Measurements from ENCODE around the gene CCM2.

CCM2 gene

DNA sequence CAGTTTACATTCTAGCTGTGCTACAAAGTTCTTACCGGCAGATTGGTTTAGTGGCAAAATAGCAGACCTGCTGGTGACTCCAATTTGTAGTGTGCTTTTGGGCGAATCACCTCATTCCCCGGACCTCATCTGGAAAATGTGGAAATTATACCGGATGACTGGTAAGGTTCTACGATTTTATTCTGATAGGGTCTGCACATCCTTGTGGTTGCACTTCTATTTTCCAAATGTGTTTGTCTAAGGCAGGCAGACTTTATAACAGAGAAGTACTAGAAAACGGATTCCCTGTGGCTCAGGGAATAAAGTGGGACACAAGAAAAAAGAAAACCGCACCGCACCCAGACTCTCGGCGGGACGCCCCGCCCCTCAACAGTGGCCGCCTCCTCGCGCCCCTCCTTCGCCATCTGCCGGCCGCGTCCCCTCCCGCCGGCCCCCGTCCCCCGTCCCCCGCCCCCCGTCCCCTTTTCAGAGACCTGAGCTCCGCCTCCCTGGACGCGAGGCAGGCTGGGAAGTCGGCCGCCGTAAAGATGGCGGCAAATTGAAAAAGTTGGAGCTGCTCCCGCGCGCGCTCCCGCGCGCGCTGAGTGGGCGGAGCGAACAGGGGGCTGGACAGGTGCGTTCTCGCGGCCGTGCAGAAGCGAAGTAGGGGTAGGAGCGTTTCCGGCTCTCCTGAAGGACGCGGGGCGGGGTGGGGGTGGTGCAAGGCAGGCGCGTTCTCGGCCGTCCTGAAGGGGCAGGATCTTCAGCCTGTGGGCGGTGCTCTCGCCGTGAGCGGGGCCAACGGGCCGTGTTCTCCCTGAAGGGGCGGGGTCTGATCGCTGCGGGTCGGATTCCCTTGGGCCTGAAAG is 532 bp upstream of the CCM2 start:
- H3K9ac ChIP-seq (ENCODE audit: low read depth, low read length): peak overlapping the region; percentile 96
- H3K4me1 ChIP-seq (ENCODE audit: control insufficient read depth, insufficient read depth, low read length): no peaks in the 10 kb centered on the region
- no peaks in the 10 kb centered on the region for H3K27me3 ChIP-seq (ENCODE audit: control insufficient read depth, insufficient read depth, low read length)
- peak overlapping the region; percentile 72 for H3K4me3 ChIP-seq (ENCODE audit: low read depth, low read length)
- H3K36me3 ChIP-seq (ENCODE audit: control insufficient read depth, insufficient read depth, low read length): no peaks in the 10 kb centered on the region
- H3K9me3 ChIP-seq (ENCODE audit: control insufficient read depth, insufficient read depth, low read length): no peaks in the 10 kb centered on the region

DNA sequence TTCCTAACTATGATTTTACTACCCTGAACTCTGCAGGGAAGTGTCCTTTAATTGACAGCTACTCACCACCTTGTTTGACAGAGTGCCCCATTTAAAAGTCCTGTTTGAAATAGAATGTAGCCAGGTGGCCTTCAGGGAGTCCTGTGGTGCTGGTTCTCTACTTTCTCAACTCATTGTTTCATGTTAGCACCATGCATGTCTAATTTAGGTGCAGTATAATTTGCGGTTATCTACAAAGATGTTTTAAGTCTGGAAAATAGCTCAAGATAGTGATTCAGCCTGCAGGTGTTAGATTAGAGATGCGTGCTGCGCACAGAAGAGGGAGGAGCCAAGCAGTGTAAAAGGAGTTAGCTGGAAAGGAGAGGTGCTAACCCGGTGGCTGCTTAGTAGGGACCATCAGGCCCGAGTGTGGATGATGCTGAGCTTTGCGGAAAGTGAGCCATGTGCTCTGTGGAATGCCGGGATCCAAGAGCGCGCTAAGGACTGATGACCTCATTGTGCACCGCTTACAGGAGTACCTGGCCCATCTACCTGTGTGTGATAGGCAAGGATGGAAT is 1.2 kb downstream of the CCM2 start:
- no peaks in the 10 kb centered on the region for H3K9me3 ChIP-seq (ENCODE audit: control insufficient read depth, insufficient read depth, low read length)
- H3K27me3 ChIP-seq (ENCODE audit: control insufficient read depth, insufficient read depth, low read length): no peaks in the 10 kb centered on the region
- H3K36me3 ChIP-seq (ENCODE audit: control insufficient read depth, insufficient read depth, low read length): no peaks in the 10 kb centered on the region
- peak overlapping the region; percentile 89 for H3K4me3 ChIP-seq (ENCODE audit: low read depth, low read length)
- no peaks in the 10 kb centered on the region for H3K4me1 ChIP-seq (ENCODE audit: control insufficient read depth, insufficient read depth, low read length)
- no peak overlapping the region for H3K9ac ChIP-seq (ENCODE audit: low read depth, low read length)

DNA sequence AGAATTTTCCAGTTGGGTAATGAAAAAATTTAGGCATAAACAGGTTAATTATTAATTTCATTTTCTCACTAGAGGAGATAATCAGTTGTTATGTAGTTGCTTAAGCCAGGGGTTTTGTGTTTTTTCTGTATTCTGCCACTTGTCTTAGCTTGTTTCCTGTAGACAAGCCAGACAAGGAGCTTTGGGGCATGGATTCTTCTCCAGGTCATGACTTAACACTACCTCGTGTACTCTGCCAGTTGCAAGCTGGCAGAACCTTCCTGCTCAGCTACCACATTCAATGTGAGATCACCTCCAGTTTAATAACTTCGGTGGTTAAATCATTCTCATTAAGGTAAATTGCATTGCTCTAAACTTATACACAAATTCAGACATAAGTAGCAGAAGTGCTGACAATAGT is 1.8 kb downstream of the CCM2 start:
- no peaks in the 10 kb centered on the region for H3K27me3 ChIP-seq (ENCODE audit: control insufficient read depth, insufficient read depth, low read length)
- H3K36me3 ChIP-seq (ENCODE audit: control insufficient read depth, insufficient read depth, low read length): peaks cover 4% of the 10 kb centered on the region
- no peaks in the 10 kb centered on the region for H3K9me3 ChIP-seq (ENCODE audit: control insufficient read depth, insufficient read depth, low read length)
- H3K4me1 ChIP-seq (ENCODE audit: control insufficient read depth, insufficient read depth, low read length): no peaks in the 10 kb centered on the region
- H3K9ac ChIP-seq (ENCODE audit: low read depth, low read length): no peak overlapping the region
- no peak overlapping the region for H3K4me3 ChIP-seq (ENCODE audit: low read depth, low read length)

DNA sequence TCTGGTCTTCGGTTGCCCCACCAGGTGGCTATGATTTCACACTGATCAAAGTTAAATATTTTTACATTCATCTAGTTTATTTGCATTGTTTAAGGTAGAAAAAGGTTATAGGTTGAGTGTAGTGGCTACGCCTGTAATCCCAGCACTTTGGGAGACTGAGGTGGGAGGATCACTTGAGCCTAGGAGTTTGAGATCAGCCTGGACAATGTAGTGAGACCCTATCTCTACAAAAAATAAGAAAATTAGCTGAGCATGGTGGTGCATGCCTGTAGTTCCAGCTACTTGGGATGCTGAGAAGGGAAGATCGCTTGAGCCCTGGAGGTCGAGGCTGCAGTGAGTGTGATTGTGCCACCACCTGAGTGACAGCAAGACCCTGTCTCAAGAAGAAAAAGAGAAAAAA is 3.8 kb downstream of the CCM2 start:
- Histone ChIP-seq H3K9ac (ENCODE audit: low read depth, low read length) (no peak overlapping the region), H3K4me1 (ENCODE audit: control insufficient read depth, insufficient read depth, low read length) (no peaks in the 10 kb centered on the region)

DNA sequence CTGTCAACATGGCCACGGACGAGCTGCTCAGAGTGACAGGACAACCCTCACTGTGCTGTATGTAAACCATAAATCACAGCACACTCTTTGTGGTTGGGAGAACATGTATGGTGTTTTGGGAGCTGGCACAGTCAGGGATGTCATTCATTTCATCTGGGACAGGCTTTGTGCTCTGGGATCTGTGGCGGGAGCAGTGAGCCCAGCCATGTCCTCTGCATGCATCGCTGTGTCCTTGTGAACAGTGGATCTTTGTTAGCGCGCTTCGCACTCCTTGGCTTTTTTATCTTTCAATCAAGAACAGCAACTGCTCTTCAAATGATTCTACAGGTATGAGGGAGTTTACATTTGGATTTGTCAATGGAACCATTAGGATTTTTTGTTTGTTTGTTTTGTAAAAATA is 7.1 kb downstream of the CCM2 start:
- Histone ChIP-seq H3K9ac (ENCODE audit: low read depth, low read length) (no peak overlapping the region), H3K4me1 (ENCODE audit: control insufficient read depth, insufficient read depth, low read length) (no peaks in the 10 kb centered on the region), H3K27me3 (ENCODE audit: control insufficient read depth, insufficient read depth, low read length) (no peaks in the 10 kb centered on the region), H3K4me3 (ENCODE audit: low read depth, low read length) (no peak overlapping the region), H3K36me3 (ENCODE audit: control insufficient read depth, insufficient read depth, low read length) (peaks cover 4% of the 10 kb centered on the region), H3K9me3 (ENCODE audit: control insufficient read depth, insufficient read depth, low read length) (no peaks in the 10 kb centered on the region)

More for the DNA sequence above, 3.8 kb downstream of the CCM2 start:
- Histone ChIP-seq H3K36me3 (ENCODE audit: control insufficient read depth, insufficient read depth, low read length) (peaks cover 4% of the 10 kb centered on the region), H3K9me3 (ENCODE audit: control insufficient read depth, insufficient read depth, low read length) (no peaks in the 10 kb centered on the region), H3K27me3 (ENCODE audit: control insufficient read depth, insufficient read depth, low read length) (no peaks in the 10 kb centered on the region), H3K4me3 (ENCODE audit: low read depth, low read length) (no peak overlapping the region)

DNA sequence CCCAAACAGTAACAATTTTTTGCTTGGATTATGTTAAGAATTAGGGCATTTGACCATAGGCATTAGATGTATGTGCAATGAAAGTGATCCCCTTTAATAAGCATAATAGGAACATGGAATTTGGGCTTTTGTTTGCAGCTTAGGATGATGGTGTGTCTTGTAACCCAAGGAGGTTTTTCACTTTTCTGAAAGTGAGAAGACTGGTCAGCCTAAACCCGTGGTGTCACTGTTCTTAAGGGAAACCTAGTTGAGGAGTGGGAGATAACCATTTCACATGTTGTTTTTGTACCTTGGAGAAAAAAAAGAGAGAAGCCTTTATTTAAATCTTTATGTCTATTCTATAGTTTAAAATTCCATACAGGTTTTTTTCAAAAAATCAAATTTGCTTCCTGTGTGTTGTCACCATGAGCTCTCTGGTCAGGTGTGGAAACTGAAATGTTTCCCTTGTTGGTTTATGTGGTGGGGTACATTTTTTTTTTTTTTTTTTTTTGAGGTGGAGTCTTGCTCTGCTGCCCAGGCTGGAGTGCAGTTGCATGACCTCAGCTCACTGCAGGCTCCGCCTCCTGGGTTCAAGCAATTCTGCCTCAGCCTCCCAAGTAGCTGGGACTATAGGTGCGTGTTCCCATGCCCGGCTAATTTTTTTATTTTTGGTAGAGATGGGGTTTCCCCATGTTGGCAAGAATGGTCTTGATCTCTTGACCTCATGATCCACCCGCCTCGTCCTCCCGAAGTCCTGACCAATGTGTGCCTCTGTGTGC is 7.7 kb downstream of the CCM2 start:
- Histone ChIP-seq H3K9me3 (ENCODE audit: control insufficient read depth, insufficient read depth, low read length) (no peaks in the 10 kb centered on the region), H3K27me3 (ENCODE audit: control insufficient read depth, insufficient read depth, low read length) (no peaks in the 10 kb centered on the region), H3K36me3 (ENCODE audit: control insufficient read depth, insufficient read depth, low read length) (peaks cover 4% of the 10 kb centered on the region), H3K9ac (ENCODE audit: low read depth, low read length) (no peak overlapping the region), H3K4me1 (ENCODE audit: control insufficient read depth, insufficient read depth, low read length) (no peaks in the 10 kb centered on the region), H3K4me3 (ENCODE audit: low read depth, low read length) (no peak overlapping the region)

DNA sequence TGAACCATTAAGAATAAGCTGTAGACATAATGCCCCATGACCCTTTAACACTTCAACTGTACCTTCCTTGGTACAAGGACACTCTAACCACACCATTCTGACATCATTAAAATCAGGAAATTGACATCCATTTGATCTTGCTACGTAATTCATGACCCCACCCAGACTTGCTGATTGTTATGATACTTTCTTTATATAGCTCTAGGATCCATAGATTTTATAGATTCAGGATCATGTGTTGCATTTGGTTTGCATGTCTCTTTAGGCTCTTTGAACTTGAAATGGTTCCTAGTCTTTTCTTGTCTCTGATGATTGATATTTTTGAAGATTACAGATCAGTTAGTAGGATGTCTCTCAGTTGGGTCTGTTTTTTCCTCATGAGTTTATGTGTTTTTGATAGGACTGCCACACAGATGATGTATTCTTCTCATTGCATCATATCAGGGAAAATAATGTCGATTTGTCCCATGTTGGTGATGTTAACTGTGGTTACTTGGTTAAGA is 13.5 kb downstream of the CCM2 start:
- H3K27me3 ChIP-seq (ENCODE audit: control insufficient read depth, insufficient read depth, low read length): no peaks in the 10 kb centered on the region
- no peaks in the 10 kb centered on the region for H3K4me1 ChIP-seq (ENCODE audit: control insufficient read depth, insufficient read depth, low read length)
- no peaks in the 10 kb centered on the region for H3K36me3 ChIP-seq (ENCODE audit: control insufficient read depth, insufficient read depth, low read length)
- H3K4me3 ChIP-seq (ENCODE audit: low read depth, low read length): no peak overlapping the region
- H3K9ac ChIP-seq (ENCODE audit: low read depth, low read length): no peak overlapping the region
- peaks cover 4% of the 10 kb centered on the region for H3K9me3 ChIP-seq (ENCODE audit: control insufficient read depth, insufficient read depth, low read length)

DNA sequence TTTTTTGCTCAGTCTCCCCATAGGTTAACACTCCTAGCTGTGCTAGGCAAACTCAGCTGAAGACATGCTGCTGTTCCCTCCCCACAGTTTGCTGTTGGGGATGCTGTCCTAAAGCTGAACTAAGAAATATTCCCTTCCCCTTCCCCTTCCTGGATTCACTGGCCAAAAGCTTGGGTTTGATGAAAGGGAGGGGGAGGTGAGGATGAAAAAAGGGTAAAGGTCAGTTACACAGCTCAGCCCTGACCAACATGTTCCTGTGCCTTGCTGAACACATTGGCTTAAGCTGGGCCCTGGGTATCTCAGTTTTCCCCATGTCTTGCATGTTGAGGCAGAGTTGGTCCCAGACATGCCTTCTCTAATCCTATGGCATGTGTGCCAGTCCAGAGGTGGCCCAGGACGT is 15.3 kb downstream of the CCM2 start:
- H3K4me3 ChIP-seq (ENCODE audit: low read depth, low read length): no peak overlapping the region
- no peaks in the 10 kb centered on the region for H3K27me3 ChIP-seq (ENCODE audit: control insufficient read depth, insufficient read depth, low read length)
- no peaks in the 10 kb centered on the region for H3K36me3 ChIP-seq (ENCODE audit: control insufficient read depth, insufficient read depth, low read length)
- H3K4me1 ChIP-seq (ENCODE audit: control insufficient read depth, insufficient read depth, low read length): no peaks in the 10 kb centered on the region
- peaks cover 4% of the 10 kb centered on the region for H3K9me3 ChIP-seq (ENCODE audit: control insufficient read depth, insufficient read depth, low read length)
- no peak overlapping the region for H3K9ac ChIP-seq (ENCODE audit: low read depth, low read length)

DNA sequence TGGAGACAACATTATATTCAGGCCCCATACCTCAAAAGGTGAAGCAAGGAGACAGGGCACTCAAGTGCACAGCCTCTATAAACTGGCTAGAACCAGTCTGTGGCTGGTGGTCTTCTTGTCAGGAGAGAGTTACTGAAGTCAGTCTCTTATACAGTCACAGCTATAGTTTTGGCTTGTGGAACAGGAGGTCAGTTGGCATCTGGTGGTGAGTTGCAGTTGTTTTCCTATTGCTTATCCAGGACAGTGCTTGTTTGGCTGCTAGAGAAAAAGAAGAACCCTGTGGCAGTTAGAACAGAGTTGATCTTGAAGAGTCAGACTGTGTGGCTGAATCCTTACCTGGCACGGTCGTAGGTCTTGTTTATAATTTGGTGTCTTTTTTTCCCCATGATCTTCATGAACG is 17.3 kb downstream of the CCM2 start:
- H3K36me3 ChIP-seq (ENCODE audit: control insufficient read depth, insufficient read depth, low read length): no peaks in the 10 kb centered on the region
- peaks cover 4% of the 10 kb centered on the region for H3K9me3 ChIP-seq (ENCODE audit: control insufficient read depth, insufficient read depth, low read length)
- H3K9ac ChIP-seq (ENCODE audit: low read depth, low read length): no peak overlapping the region
- H3K27me3 ChIP-seq (ENCODE audit: control insufficient read depth, insufficient read depth, low read length): no peaks in the 10 kb centered on the region
- no peaks in the 10 kb centered on the region for H3K4me1 ChIP-seq (ENCODE audit: control insufficient read depth, insufficient read depth, low read length)
- H3K4me3 ChIP-seq (ENCODE audit: low read depth, low read length): no peak overlapping the region

DNA sequence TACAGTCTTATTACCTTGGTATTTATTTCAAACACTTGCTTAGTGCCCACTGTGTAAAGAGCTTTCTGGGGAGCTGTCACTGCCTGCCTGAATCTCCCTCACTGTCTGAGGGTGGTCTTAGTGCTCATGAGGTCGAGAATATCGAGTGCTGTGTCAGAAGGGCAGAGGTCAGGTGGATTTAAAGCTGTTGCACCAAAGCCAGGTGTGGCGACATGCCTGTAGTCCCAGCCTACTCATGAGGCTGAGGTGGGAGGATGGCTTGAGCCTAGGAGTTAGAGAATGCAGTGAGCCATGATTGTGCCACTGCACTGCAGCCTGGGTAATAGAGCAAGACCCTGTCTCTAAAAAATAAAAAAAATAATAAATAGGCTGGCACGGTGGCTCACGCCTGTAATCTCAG is 20.9 kb downstream of the CCM2 start:
- no peak overlapping the region for H3K9ac ChIP-seq (ENCODE audit: low read depth, low read length)
- H3K4me1 ChIP-seq (ENCODE audit: control insufficient read depth, insufficient read depth, low read length): no peaks in the 10 kb centered on the region
- H3K4me3 ChIP-seq (ENCODE audit: low read depth, low read length): no peak overlapping the region
- peaks cover 4% of the 10 kb centered on the region for H3K9me3 ChIP-seq (ENCODE audit: control insufficient read depth, insufficient read depth, low read length)
- no peaks in the 10 kb centered on the region for H3K27me3 ChIP-seq (ENCODE audit: control insufficient read depth, insufficient read depth, low read length)
- H3K36me3 ChIP-seq (ENCODE audit: control insufficient read depth, insufficient read depth, low read length): no peaks in the 10 kb centered on the region

DNA sequence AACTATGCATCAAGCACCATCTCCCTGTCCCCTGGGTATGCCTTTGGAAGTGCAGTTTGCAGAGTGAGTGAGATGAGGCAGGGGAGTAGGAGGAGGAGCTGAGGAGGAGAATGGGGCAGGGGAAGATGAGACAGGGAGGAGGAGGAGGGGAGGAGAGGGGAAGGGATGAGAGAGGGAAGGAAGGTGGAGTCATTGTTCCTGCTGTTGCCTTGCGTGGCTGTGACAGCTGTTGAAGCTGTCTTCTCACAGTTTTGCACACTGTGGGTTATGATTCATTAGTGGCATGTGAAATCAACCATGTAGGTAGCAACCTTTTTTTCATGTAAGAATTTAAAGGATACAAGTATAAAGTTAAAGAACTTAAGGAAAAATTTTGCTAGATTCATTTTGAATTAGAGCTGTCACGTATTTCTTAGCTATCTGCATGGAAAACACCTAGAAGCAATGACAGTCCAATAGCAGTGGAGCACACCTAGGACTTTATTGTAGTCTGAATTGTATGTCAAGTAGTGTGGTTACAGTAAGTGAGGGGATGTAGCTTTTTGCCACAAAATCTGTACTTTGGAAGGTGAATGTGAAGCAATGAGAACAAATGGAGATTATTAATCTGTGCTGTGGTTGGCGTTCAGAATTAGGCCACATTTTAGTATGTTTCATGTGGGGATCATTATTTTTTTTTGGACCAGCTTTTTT is 21.7 kb downstream of the CCM2 start:
- Histone ChIP-seq H3K9ac (ENCODE audit: low read depth, low read length) (no peak overlapping the region), H3K27me3 (ENCODE audit: control insufficient read depth, insufficient read depth, low read length) (no peaks in the 10 kb centered on the region), H3K36me3 (ENCODE audit: control insufficient read depth, insufficient read depth, low read length) (no peaks in the 10 kb centered on the region), H3K4me1 (ENCODE audit: control insufficient read depth, insufficient read depth, low read length) (no peaks in the 10 kb centered on the region), H3K4me3 (ENCODE audit: low read depth, low read length) (no peak overlapping the region), H3K9me3 (ENCODE audit: control insufficient read depth, insufficient read depth, low read length) (peaks cover 4% of the 10 kb centered on the region)
